ENCODE data around the gene ANKRD50.

GRCh38 chr4:124696182-124696581 is 16.4 kb downstream of the ANKRD50 start:
- TF ChIP-seq SIN3A (IDR thresholded peaks at IDR 0.05; ENCODE audit: borderline replicate concordance, insufficient read depth, low read length) (no peak), POLR2AphosphoS5 (IDR thresholded peaks at IDR 0.05; ENCODE audit: low read depth, low read length) (no peak), TAF1 (IDR thresholded peaks at IDR 0.05; ENCODE audit: borderline replicate concordance, insufficient read depth, low read length) (no peak)

Measured in PFSK-1 (cell line).